GM21737 (cell line): ENCODE data around the gene SYNRG.

Experiments
- ATAC-seq: cut with Tn5 transposase; IDR thresholded peaks from one replicate; pipeline ENCODE4 v1.9.1; 2021; ENCODE audit warnings: mild to moderate bottlenecking, moderate library complexity; ENCODE audit not compliant: unreplicated experiment

Gene SYNRG

GRCh38 chr17:37502009-37502936 is 106.9 kb downstream of the SYNRG start:
- ATAC-seq = no peak

DNA sequence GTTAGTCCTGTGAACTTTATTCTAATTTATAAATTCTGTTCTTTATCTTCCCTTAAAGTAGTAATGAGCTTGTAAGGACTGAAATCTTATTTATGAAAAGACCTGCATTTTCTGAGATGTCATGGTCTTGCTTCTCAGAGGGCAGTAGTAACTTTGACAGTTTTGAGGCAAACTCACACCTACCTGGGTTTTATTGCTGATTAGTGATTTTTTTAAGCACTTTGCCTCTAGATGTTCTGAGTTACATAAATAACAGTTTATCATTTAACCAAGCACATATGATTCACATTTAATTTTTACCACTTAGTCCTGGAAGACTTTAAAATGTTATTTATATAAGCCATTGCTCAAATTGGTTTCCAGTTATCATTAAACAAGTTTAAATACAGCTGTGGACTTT is 108.8 kb downstream of the SYNRG start:
- no peak for ATAC-seq

DNA sequence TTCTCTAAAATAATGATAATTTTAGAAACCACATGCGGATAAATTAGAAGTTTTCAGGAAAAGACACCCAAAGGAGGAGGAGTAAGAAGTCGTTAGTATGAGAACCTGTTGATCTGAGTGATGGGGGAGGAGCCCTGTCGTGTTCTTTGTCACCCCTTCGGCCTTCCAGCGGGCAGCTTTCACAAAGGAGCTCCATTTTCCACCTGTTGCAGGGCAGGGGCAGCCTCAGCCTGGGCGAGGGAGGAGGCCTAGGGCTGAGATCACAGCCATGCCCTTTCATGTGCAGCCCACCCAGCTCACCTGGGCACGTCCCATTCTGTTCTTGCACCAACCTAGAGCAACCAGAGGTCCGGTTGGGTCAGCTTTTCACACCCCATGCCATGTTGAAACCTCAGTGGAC is 114.2 kb downstream of the SYNRG start:
- no peak for ATAC-seq

DNA sequence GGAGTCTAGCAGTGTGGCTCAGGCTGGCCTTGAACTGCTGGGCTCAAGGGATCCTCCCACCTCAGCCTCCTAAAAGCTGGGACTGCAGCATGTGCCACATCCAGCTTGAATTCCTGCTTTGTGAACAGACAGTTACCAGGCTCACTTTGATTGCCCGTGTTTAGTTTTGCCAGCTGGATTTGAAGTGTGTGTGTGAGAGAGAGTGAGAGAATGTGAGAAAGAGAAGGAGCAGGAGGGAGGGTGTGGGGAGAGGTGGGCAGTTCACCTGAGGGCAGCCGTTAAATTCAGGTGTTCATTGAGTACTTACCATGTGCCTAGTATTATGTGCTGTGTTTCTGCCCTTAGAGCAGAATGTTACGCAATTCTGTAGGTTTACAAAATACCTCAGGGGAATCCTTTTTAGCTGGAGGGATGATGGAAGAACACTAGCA is 114.8 kb downstream of the SYNRG start:
- no peak for ATAC-seq

DNA sequence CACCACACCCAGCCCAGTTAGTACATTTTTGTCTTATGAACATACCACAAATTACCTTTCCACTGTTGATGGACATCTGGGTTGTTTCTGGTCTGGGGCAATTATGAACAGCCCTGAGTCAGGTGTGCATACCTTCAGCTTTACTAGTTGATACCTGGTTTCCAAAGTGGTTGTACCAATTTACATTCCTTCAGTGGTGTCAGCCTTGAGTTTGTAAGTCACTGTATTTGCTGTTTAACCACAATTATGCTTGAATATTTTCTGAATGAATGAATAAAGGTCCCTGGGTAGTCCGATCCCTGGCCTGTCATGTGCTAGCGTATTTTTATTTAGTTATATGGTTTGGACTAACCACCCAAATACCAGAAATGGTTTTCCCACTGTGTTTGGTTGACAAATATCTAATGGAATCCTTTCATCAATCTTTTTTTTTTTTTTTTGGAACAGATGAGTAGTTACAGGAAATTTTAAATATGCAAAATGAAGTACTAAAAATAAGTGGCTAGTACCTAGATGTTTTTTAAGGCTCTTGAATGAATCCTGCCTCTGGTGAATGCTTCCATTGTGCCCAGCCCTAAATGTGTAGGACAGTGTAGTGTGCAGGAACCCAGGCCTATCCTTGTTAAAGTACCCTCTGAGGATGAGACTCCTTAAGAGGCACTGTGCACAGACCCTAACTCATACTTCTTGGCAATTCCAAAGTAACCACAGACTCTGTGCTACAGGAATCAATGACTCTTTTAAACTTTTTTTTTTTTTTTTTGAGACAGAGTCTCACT is 115.8 kb downstream of the SYNRG start:
- ATAC-seq = no peak

GRCh38 chr17:37492167-37492566 is 117.1 kb downstream of the SYNRG start:
- ATAC-seq = no peak

- ATAC-seq = no peak
Measured at GRCh38 chr17:37490638-37491614, 118.3 kb downstream of the SYNRG start.

- ATAC-seq = peak; percentile 37
Measured at GRCh38 chr17:37490022-37490587, 119.1 kb downstream of the SYNRG start.

DNA sequence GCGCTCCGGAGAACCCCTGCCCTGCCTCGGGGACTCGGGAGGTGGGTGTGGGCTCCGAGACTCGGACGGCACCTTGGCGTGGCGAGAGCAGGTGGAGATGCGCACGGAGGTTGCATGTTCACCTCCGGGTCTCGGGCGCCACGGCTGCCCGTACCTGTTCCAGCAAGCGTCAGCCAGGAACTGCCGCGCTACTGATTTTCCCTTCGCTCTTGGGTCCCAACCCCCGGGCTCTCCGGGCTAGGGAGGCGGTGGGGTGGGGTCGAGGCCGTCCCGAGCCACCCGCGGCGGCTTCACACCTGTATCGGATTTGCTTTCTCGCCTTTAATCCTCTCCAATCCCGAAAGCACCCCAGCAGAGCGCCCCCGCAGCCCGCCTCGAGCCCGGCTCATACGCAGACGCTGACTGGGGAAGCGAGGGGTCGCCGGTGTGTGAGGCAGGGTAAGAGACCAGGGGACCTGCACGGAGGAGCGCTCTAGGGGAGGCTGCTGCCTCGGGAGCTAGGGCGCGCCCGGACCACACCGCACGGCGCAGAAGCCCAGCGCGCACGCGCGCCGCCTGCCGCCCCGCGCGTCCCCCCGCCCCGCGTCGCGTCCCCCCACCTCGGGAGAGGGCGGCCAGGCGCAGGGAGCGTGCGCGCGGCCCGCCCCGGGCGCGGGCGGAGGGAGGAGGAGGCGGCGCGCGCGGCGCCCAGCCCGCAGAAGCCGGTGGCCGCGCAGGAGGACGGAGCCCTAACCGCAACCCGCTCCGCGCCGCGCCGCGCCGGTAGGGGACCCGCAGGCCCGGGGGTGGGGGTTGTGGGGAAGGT is 119.8 kb downstream of the SYNRG start, which contains the start of gene DUSP14:
Gene DUSP14 (plus strand): TSS at position 695 of the 805 bp plus-strand sequence. CDS start 22,382 bp downstream, outside the sequence.
- ATAC-seq = peak; percentile 64

- ATAC-seq = no peak
Measured at GRCh38 chr17:37488607-37489196, 120.5 kb downstream of the SYNRG start.

DNA sequence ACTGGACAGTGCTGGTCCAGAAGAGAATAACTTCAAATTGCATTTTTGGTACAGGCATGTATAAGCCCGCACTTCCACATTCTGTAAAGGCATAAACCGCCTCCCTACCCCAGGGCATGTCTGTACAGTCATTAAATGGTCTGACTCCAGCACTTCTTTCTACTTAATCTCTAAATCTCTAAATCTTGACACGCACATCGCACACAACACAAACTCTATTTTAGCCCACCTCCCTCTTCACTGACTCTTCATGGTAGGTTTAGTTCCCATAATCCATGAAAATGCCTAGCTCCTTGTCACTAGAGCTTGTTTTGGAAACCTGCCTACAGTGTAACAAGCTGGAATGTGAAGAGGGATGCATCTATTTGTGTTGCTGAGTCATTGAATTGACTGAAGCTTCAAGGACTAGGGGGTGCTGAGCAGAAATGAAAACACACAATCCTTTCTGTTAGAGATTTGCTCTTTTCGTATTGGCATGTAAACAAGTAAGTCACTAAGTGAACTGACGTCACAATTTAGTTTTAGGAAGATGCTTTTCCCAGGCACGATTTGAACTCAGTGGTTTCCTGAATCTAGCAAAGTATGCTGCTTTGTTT is 121.1 kb downstream of the SYNRG start:
- ATAC-seq = no peak

DNA sequence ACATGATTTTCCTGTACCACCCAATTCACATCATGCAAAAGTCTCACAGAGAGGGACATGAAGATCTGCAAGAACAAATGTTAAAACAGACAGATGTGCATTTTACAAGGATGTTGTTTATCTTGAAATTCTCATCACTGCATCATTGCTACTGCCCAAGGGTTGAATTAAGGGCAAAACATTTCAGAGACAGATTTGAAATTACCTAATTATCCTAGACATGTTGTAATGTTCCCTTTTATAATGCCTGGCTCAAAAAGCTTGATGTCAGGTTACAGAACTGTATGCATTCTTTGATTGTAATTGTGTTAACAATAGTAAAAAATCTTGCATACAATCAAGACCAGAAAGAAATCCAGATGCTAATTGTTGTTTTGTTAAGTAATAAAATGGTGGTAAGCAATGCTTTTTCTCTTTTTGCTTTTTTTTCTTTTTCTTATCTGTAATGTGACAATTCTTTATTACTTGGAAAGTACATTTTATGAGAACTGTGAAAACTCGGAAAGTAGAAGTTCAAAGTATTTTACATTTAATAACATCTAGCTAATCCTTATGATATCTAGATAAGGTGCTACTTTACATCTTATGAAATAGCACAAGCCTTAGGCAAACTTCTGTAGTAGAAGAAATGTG is 123.2 kb downstream of the SYNRG start:
- ATAC-seq = no peak

GRCh38 chr17:37483311-37484039 is 125.7 kb downstream of the SYNRG start:
- ATAC-seq = no peak

DNA sequence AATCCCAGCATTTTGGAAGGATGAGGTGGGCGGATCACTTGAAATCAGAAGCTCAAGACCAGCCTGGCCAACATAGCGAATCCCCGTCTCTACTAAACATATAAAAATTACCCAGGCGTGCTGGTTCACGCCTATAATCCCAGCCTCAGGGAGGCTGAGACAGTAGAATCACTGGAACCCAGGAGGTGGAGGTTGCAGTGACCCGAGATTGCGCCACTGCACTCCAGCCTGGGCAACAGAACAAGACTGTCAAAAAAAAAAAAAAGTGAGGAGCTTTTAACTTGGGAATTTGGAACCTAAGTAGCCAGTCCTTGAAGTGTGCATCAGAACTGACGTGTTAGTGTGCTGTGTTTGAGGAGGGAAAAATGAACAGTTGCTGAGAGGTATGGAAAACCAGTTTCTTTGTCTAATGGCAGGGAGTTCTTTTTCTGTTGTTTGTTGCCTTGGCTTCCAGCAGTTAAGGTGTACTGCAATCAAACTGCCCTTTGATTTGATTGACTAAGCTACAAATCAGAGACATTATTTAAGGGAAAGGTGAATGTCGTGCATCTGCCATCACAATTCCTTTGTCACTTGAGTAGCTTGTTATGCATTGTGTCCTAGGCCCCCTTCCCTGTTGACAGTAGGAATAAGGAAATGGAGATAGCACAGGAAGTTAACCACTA is 128.1 kb downstream of the SYNRG start:
- no peak for ATAC-seq

GRCh38 chr17:37480427-37480826 is 128.8 kb downstream of the SYNRG start:
- ATAC-seq = no peak

- ATAC-seq = no peak
Measured at GRCh38 chr17:37479025-37479424, 130.2 kb downstream of the SYNRG start.

- no peak for ATAC-seq
Measured at GRCh38 chr17:37478187-37478586, 131.0 kb downstream of the SYNRG start.
